A549 (cell line): Measurements from ENCODE around the gene KATNAL1. TPM values are rescaled to one million over a fixed set of nuclear protein-coding genes. Genes with fewer than 3 reads are reported as not detected.

Experiments used
- ATAC-seq, 2 experiments: fragments of 200-7000 bp in 1 of 2; fragments of >200 bp in 1 of 2; cut with Nextera tagmentation in 1 of 2; cut with Tn5 transposase in 1 of 2; 3 replicates each; pipeline versions ENCODE4 v1.8.0 to v1.9.1; 2018 to 2020; ENCODE audit warnings: mild to moderate bottlenecking in 1 of 2, moderate library complexity in 1 of 2
- CTCF ChIA-PET: fragments of 300-600 bp; sonication (Branson Sonifier 250); formaldehyde crosslinking; extraction: SDS; loops from one replicate; lab custom pipeline; 2021; ENCODE audit warnings: antibody characterized with exemption, inconsistent platforms; lab: Yijun Ruan, JAX
- POLR2A ChIA-PET: fragments of 350-600 bp; formaldehyde crosslinking; extraction: SDS; loops from one replicate; lab custom pipeline; 2021; ENCODE audit warnings: antibody characterized with exemption, inconsistent platforms; lab: Yijun Ruan, JAX
- DNase-seq, 2 experiments: peaks; one replicate each; pipeline versions ENCODE4 v3.0.0 to v3.0.0-alpha.2; 2011 to 2016; ENCODE audit warnings: low read depth in 1 of 2, low spot score in 1 of 2
- FAIRE-seq: peaks from 2 replicates; lab custom pipeline; 2011; peaks lifted over from hg19 to GRCh38; lab: Jason Lieb, UNC
- H3K27ac ChIP-seq, 2 experiments: fragments of >200 bp; sonication (Bioruptor Twin); formaldehyde crosslinking; 3 replicates each; pipeline ENCODE4 v1.5.1; 2016 to 2017
- H3K4me1 ChIP-seq: fragments of >200 bp; sonication (Bioruptor Twin); formaldehyde crosslinking; 3 replicates; pipeline ENCODE4 v1.6.1; 2016
- H3K4me2 ChIP-seq: fragments of >200 bp; sonication (Bioruptor Twin); formaldehyde crosslinking; 3 replicates; pipeline ENCODE4 v1.6.1; 2016
- H3K4me3 ChIP-seq: fragments of >200 bp; sonication (Bioruptor Twin); formaldehyde crosslinking; 3 replicates; pipeline ENCODE4 v1.5.1; 2016
- H3K9me3 ChIP-seq: fragments of >200 bp; sonication (Bioruptor Twin); formaldehyde crosslinking; 3 replicates; pipeline ENCODE4 v1.6.1; 2016
- CBX2 ChIP-seq: fragments of 200-600 bp; sonication (generic); IDR thresholded peaks from 2 replicates; pipeline ENCODE4 v1.6.1; 2016; ENCODE audit warnings: low read depth, mild to moderate bottlenecking, borderline replicate concordance
- CEBPB ChIP-seq, 2 experiments: fragments of >200 bp in 1 of 2; sonication (Bioruptor Twin) in 1 of 2; formaldehyde crosslinking in 1 of 2; IDR thresholded peaks; 2 replicates each; pipeline ENCODE4 v1.6.1; 2012 to 2016
- CHD2 ChIP-seq: fragments of 150-350 bp; IDR thresholded peaks from 2 replicates; pipeline ENCODE4 v1.6.1; 2014; ENCODE audit warnings: low read length; ENCODE audit not compliant: partially characterized antibody
- CTCF ChIP-seq: fragments of >200 bp; sonication (Bioruptor Twin); formaldehyde crosslinking; IDR thresholded peaks from 3 replicates; pipeline ENCODE4 v1.5.1; 2016
- EHF ChIP-seq: fragments of 250-450 bp; sonication (Bioruptor Pico); IDR thresholded peaks from 2 replicates; pipeline ENCODE4 v1.5.0; 2020; ENCODE audit warnings: mild to moderate bottlenecking
- EHMT2 ChIP-seq: fragments of 200-600 bp; sonication (generic); IDR thresholded peaks from 2 replicates; pipeline ENCODE4 v1.6.1; 2016; ENCODE audit warnings: antibody characterized with exemption, low read depth, mild to moderate bottlenecking, moderate library complexity
- ESRRA ChIP-seq: fragments of 150-350 bp; IDR thresholded peaks from 2 replicates; pipeline ENCODE4 v1.6.1; 2014; ENCODE audit warnings: mild to moderate bottlenecking, low read length, borderline replicate concordance
- FOSB ChIP-seq: fragments of 250-450 bp; sonication (Bioruptor Pico); IDR thresholded peaks from 2 replicates; pipeline ENCODE4 v1.5.0; 2020; ENCODE audit warnings: mild to moderate bottlenecking, moderate library complexity
- FOSL2 ChIP-seq, 2 experiments: fragments of 450-650 bp in 1 of 2; fragments of >200 bp in 1 of 2; sonication (Bioruptor Twin) in 1 of 2; formaldehyde crosslinking; IDR thresholded peaks; 2 replicates each; pipeline versions ENCODE4 v1.5.0 to v1.6.1; 2016 to 2020; ENCODE audit warnings: mild to moderate bottlenecking in 1 of 2, moderate library complexity in 1 of 2
- FOXS1 ChIP-seq: fragments of 250-450 bp; sonication (Bioruptor Pico); IDR thresholded peaks from 2 replicates; pipeline ENCODE4 v1.5.0; 2020; ENCODE audit warnings: mild to moderate bottlenecking, moderate library complexity
- GATA3 ChIP-seq: IDR thresholded peaks from 2 replicates; pipeline ENCODE4 v1.6.1; 2012; ENCODE audit warnings: borderline replicate concordance
- HEYL ChIP-seq: fragments of 250-450 bp; sonication (Bioruptor Pico); IDR thresholded peaks from 2 replicates; pipeline ENCODE4 v1.8.0; 2021; ENCODE audit warnings: mild to moderate bottlenecking, moderate library complexity
- HOXA7 ChIP-seq: fragments of 250-450 bp; sonication (Bioruptor Pico); IDR thresholded peaks from 2 replicates; pipeline ENCODE4 v1.5.0; 2020; ENCODE audit warnings: mild to moderate bottlenecking, moderate library complexity
- JUNB ChIP-seq: fragments of >200 bp; sonication (Bioruptor Twin); formaldehyde crosslinking; IDR thresholded peaks from 2 replicates; pipeline ENCODE4 v1.6.1; 2016
- KDM1A ChIP-seq: fragments of 200-600 bp; sonication (generic); IDR thresholded peaks from 2 replicates; pipeline ENCODE4 v1.6.1; 2016; ENCODE audit warnings: low read depth, mild to moderate bottlenecking
- MAFK ChIP-seq: fragments of 450-650 bp; IDR thresholded peaks from 2 replicates; pipeline ENCODE4 v1.6.1; 2014; ENCODE audit not compliant: partially characterized antibody
- MAZ ChIP-seq: fragments of 150-350 bp; IDR thresholded peaks from 2 replicates; pipeline ENCODE4 v1.6.1; 2014; ENCODE audit warnings: antibody characterized with exemption, low read depth, low read length, borderline replicate concordance
- MYC ChIP-seq: IDR thresholded peaks from 2 replicates; pipeline ENCODE4 v1.6.1; 2012; ENCODE audit warnings: mild to moderate bottlenecking, inconsistent platforms, low read length, improper control_type of control experiment, borderline replicate concordance
- NFE2L2 ChIP-seq: fragments of 150-350 bp; conservative IDR thresholded peaks from 2 replicates; pipeline ENCODE4 v1.6.1; 2014; ENCODE audit warnings: low read length
- PBX3 ChIP-seq: IDR thresholded peaks from 2 replicates; pipeline ENCODE4 v1.6.1; 2012
- RAD21 ChIP-seq, 2 experiments: fragments of >200 bp in 1 of 2; sonication (Bioruptor Twin) in 1 of 2; formaldehyde crosslinking in 1 of 2; IDR thresholded peaks in 1 of 2; conservative IDR thresholded peaks in 1 of 2; 2 replicates in 1 of 2; 3 replicates in 1 of 2; pipeline ENCODE4 v1.6.1; 2012 to 2018; ENCODE audit warnings: inconsistent platforms in 1 of 2
- RCOR1 ChIP-seq: fragments of 150-350 bp; IDR thresholded peaks from 2 replicates; pipeline ENCODE4 v1.6.1; 2014; ENCODE audit warnings: antibody characterized with exemption, low read length, low read depth
- SMC3 ChIP-seq: fragments of >200 bp; sonication (Bioruptor Twin); formaldehyde crosslinking; IDR thresholded peaks from 3 replicates; pipeline ENCODE4 v1.6.1; 2018; ENCODE audit warnings: inconsistent platforms
- TP53 ChIP-seq: fragments of 250-450 bp; sonication (Bioruptor Pico); IDR thresholded peaks from 2 replicates; pipeline ENCODE4 v1.5.0; 2021; ENCODE audit warnings: mild to moderate bottlenecking, moderate library complexity
- ZC3H11A ChIP-seq: fragments of 450-650 bp; IDR thresholded peaks from 2 replicates; pipeline ENCODE4 v1.6.1; 2014; ENCODE audit warnings: antibody characterized with exemption, mild to moderate bottlenecking
- ZFP36 ChIP-seq: fragments of 450-650 bp; IDR thresholded peaks from 2 replicates; pipeline ENCODE4 v1.6.1; 2014; ENCODE audit warnings: borderline replicate concordance; ENCODE audit not compliant: partially characterized antibody
- ZNF302 ChIP-seq: fragments of 250-450 bp; sonication (Bioruptor Pico); IDR thresholded peaks from 2 replicates; pipeline ENCODE4 v1.9.0; 2021; ENCODE audit warnings: inconsistent platforms, mild to moderate bottlenecking, moderate library complexity
- ZSCAN20 ChIP-seq: fragments of 250-450 bp; sonication (Bioruptor Pico); IDR thresholded peaks from 2 replicates; pipeline ENCODE4 v1.8.0; 2022; ENCODE audit warnings: mild to moderate bottlenecking, moderate library complexity
- WGBS: methylation state at CpG from one replicate; pipeline ENCODE4 v1.1.6; 2017; ENCODE audit errors: missing lambda C conversion rate; 5-methylcytosine and 5-hydroxymethylcytosine counted together
- polyA plus RNA-seq, 4 experiments: library from polyadenylated mRNA; depleted of rRNA in 3 of 4; stranded (reverse); fragments of >200 nt; fragmentation: RNase III in 1 of 4; extraction: RNeasy Plus Mini Kit Qiagen cat#74134 plus additional on column Dnase treatment in 1 of 4; gene quantifications; 2 replicates in 3 of 4; 3 replicates in 1 of 4; pipeline ENCODE4 v1.2.3, GENCODE V29; 2011 to 2017
- TF ChIP-seq, protein P1 (sequence below): fragments of >200 bp; sonication (Bioruptor Twin); formaldehyde crosslinking; IDR thresholded peaks from 2 replicates; pipeline ENCODE4 v1.6.1; 2016
- TF ChIP-seq, protein P2 (sequence below): fragments of 200-600 bp; sonication (generic); IDR thresholded peaks from 2 replicates; pipeline ENCODE4 v1.6.1; 2016; ENCODE audit warnings: antibody characterized with exemption, mild to moderate bottlenecking, moderate library complexity
- TF ChIP-seq, protein P3 (sequence below): fragments of 150-350 bp; IDR thresholded peaks from 2 replicates; pipeline ENCODE4 v1.6.1; 2014; ENCODE audit warnings: low read depth, mild to moderate bottlenecking, low read length

Gene KATNAL1
- polyA plus RNA-seq, 2 of the 4 experiments (the other 2 are of a cell fraction) = 7.9 to 10.5 TPM

- CTCF ChIA-PET = interaction anchor here (1.4 kb wide), 1 partner anchor 14 kb away, joined by 3 read pairs; no protein-coding TSS in a partner anchor
- Histone ChIP-seq H3K4me2 (no peak overlapping the region), H3K4me1 (no peaks in the 10 kb centered on the region)
- POLR2A ChIA-PET = no interaction called here
- TF ChIP-seq TP53 (no peak), CHD2 (no peak), CTCF (no peak), HOXA7 (CRISPR knock-in tag) (no peak), ZFP36 (no peak), MAFK (no peak), MYC (no peak), FOSL2 (IDR thresholded peaks at IDR 0.05) (no peak), FOSL2 (CRISPR knock-in tag; IDR thresholded peaks at IDR 0.05) (no peak), RAD21 (conservative IDR thresholded peaks at IDR 0.05 in 1 of 2, IDR thresholded peaks at IDR 0.05 in 1 of 2) (no peak), HEYL (CRISPR knock-in tag) (no peak), KDM1A (no peak), PBX3 (no peak), CEBPB (IDR thresholded peaks at IDR 0.05) (no peak), SMC3 (no peak), FOSB (CRISPR knock-in tag) (no peak), ZC3H11A (no peak), GATA3 (no peak)
- TF ChIP-seq, protein P1, sequence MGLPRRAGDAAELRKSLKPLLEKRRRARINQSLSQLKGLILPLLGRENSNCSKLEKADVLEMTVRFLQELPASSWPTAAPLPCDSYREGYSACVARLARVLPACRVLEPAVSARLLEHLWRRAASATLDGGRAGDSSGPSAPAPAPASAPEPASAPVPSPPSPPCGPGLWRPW = no peak
- TF ChIP-seq, protein P2, sequence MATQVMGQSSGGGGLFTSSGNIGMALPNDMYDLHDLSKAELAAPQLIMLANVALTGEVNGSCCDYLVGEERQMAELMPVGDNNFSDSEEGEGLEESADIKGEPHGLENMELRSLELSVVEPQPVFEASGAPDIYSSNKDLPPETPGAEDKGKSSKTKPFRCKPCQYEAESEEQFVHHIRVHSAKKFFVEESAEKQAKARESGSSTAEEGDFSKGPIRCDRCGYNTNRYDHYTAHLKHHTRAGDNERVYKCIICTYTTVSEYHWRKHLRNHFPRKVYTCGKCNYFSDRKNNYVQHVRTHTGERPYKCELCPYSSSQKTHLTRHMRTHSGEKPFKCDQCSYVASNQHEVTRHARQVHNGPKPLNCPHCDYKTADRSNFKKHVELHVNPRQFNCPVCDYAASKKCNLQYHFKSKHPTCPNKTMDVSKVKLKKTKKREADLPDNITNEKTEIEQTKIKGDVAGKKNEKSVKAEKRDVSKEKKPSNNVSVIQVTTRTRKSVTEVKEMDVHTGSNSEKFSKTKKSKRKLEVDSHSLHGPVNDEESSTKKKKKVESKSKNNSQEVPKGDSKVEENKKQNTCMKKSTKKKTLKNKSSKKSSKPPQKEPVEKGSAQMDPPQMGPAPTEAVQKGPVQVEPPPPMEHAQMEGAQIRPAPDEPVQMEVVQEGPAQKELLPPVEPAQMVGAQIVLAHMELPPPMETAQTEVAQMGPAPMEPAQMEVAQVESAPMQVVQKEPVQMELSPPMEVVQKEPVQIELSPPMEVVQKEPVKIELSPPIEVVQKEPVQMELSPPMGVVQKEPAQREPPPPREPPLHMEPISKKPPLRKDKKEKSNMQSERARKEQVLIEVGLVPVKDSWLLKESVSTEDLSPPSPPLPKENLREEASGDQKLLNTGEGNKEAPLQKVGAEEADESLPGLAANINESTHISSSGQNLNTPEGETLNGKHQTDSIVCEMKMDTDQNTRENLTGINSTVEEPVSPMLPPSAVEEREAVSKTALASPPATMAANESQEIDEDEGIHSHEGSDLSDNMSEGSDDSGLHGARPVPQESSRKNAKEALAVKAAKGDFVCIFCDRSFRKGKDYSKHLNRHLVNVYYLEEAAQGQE = no peak
- TF ChIP-seq, all 56 proteins: peak for 0
- no peak for DNase-seq
- Histone ChIP-seq H3K4me3 (no peak overlapping the region), H3K27ac (no peak overlapping the region), H3K9me3 (no peaks in the 10 kb centered on the region)
- FAIRE-seq = no peak
- ATAC-seq = no peak
- 87% methylated on average over 7 of the region's 7 CpGs for WGBS
These were observed 15.1 kb upstream of the KATNAL1 start for GRCh38 chr13:30322428-30322827.

DNA sequence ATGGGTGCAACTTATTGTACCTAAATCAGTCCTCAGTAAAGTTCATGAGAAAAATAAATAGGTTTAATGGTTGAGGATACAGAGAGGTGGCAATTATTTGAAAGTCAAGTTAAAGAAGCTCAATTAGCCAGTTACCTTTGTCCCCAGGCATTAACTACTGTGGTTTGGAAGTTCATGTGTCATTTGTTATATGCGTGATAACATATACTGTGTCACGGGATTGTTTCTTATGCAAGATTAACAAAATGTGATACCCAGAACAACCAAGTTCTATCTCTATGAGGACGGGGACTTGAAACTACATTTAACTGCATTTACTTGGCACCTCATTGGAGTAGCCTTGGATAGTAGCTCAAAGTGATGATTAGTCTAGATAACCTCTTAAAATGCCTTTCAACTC is 13.9 kb upstream of the KATNAL1 start:
- H3K27ac ChIP-seq = no peak overlapping the region
- no peak overlapping the region for H3K4me2 ChIP-seq
- ATAC-seq (no peak), DNase-seq (no peak), FAIRE-seq (no peak)
- no peaks in the 10 kb centered on the region for H3K4me1 ChIP-seq
- ChIA-PET CTCF (no interaction called here), POLR2A (no interaction called here)
- no peak overlapping the region for H3K4me3 ChIP-seq
- 92% methylated on average over 3 of the region's 3 CpGs for WGBS
- H3K9me3 ChIP-seq = no peaks in the 10 kb centered on the region
- TF ChIP-seq FOXS1 (CRISPR knock-in tag) (no peak), MAZ (no peak), ZNF302 (no peak), NFE2L2 (no peak), FOSL2 (IDR thresholded peaks at IDR 0.05) (no peak), FOSL2 (CRISPR knock-in tag; IDR thresholded peaks at IDR 0.05) (no peak), EHMT2 (no peak), ZSCAN20 (CRISPR knock-in tag) (no peak), JUNB (no peak), RAD21 (conservative IDR thresholded peaks at IDR 0.05 in 1 of 2, IDR thresholded peaks at IDR 0.05 in 1 of 2) (no peak), RCOR1 (no peak), ESRRA (no peak), EHF (no peak), TP53 (no peak), CBX2 (no peak)
- TF ChIP-seq, protein P3, sequence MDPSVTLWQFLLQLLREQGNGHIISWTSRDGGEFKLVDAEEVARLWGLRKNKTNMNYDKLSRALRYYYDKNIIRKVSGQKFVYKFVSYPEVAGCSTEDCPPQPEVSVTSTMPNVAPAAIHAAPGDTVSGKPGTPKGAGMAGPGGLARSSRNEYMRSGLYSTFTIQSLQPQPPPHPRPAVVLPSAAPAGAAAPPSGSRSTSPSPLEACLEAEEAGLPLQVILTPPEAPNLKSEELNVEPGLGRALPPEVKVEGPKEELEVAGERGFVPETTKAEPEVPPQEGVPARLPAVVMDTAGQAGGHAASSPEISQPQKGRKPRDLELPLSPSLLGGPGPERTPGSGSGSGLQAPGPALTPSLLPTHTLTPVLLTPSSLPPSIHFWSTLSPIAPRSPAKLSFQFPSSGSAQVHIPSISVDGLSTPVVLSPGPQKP = no peak
